Endothelial cell (in vitro differentiated cells): Measurements from ENCODE around the gene ACSL4. TPM values are rescaled to one million over a fixed set of nuclear protein-coding genes. Genes with fewer than 3 reads are reported as not detected.
"Not testable (repeated sequence)": the region's sequence is repeated elsewhere in the genome, so short reads cannot be mapped to it uniquely, and the experiment has no call there.

ENCODE experiments used
- DNase-seq: peaks from one replicate; pipeline ENCODE4 v3.0.0; 2021; ENCODE audit warnings: low spot score
- H3K27ac Mint-ChIP-seq: one replicate; pipeline ENCODE4 v1.8.0; 2021; ENCODE audit warnings: mixed read lengths, inconsistent platforms; ENCODE audit not compliant: unreplicated experiment
- H3K27me3 Mint-ChIP-seq: one replicate; pipeline ENCODE4 v1.8.0; 2021; ENCODE audit warnings: mild to moderate bottlenecking, moderate library complexity, mixed read lengths, inconsistent platforms; ENCODE audit not compliant: unreplicated experiment
- H3K36me3 Mint-ChIP-seq: one replicate; pipeline ENCODE4 v1.8.0; 2021; ENCODE audit warnings: mild to moderate bottlenecking, low read depth, mixed read lengths, inconsistent platforms; ENCODE audit not compliant: unreplicated experiment
- H3K4me1 Mint-ChIP-seq: one replicate; pipeline ENCODE4 v1.8.0; 2021; ENCODE audit warnings: mild to moderate bottlenecking, mixed read lengths, inconsistent platforms; ENCODE audit not compliant: unreplicated experiment
- H3K4me3 Mint-ChIP-seq: one replicate; pipeline ENCODE4 v1.8.0; 2021; ENCODE audit warnings: mild to moderate bottlenecking, mixed read lengths, inconsistent platforms; ENCODE audit not compliant: unreplicated experiment
- H3K9me3 Mint-ChIP-seq: one replicate; pipeline ENCODE4 v1.8.0; 2021; ENCODE audit warnings: mixed read lengths, inconsistent platforms; ENCODE audit not compliant: unreplicated experiment
- total RNA-seq: library from RNA; stranded (reverse); fragmentation: NEBNext Ultra II Directional; extraction: Animal tissue kit (Norgen Biotek cat#: 25700); gene quantifications from one replicate; pipeline ENCODE4 v1.2.1, GENCODE V29; 2021; ENCODE audit not compliant: unreplicated experiment
- TF ChIP-seq, protein P1 (sequence below): fragments of 200-600 bp; sonication (generic); IDR thresholded peaks from one replicate; pipeline ENCODE4 v1.5.0; 2021; ENCODE audit warnings: antibody characterized with exemption; ENCODE audit not compliant: unreplicated experiment

Gene ACSL4
- total RNA-seq, 1 donor from 2014 or later = 33.2 TPM

DNA sequence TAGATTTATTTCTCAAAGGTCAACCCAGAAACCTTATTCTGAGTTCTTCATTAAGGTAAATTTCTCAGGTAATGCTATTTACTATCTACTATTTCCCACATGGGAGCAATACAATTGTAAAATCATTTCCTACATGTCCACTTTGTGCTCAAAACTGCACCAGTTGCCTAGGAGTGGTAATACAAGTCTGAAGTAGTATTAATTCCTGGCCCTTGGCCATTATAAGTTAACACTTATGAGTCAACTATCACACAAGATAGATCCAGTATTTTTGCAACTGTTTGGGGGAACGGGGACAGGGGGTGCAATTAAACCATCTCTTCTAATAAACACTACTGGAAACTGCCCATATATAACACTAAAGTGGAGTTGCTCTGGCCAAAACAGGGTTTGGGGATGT is 48.9 kb downstream of the ACSL4 start:
- no peaks in the 10 kb centered on the region for H3K27me3 Mint-ChIP-seq
- no peak overlapping the region for H3K27ac Mint-ChIP-seq
- no peaks in the 10 kb centered on the region for H3K9me3 Mint-ChIP-seq
- H3K4me1 Mint-ChIP-seq = no peaks in the 10 kb centered on the region
- no peak overlapping the region for H3K4me3 Mint-ChIP-seq
- TF ChIP-seq, protein P1, sequence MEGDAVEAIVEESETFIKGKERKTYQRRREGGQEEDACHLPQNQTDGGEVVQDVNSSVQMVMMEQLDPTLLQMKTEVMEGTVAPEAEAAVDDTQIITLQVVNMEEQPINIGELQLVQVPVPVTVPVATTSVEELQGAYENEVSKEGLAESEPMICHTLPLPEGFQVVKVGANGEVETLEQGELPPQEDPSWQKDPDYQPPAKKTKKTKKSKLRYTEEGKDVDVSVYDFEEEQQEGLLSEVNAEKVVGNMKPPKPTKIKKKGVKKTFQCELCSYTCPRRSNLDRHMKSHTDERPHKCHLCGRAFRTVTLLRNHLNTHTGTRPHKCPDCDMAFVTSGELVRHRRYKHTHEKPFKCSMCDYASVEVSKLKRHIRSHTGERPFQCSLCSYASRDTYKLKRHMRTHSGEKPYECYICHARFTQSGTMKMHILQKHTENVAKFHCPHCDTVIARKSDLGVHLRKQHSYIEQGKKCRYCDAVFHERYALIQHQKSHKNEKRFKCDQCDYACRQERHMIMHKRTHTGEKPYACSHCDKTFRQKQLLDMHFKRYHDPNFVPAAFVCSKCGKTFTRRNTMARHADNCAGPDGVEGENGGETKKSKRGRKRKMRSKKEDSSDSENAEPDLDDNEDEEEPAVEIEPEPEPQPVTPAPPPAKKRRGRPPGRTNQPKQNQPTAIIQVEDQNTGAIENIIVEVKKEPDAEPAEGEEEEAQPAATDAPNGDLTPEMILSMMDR = no peak
- H3K36me3 Mint-ChIP-seq = no peaks in the 10 kb centered on the region
- DNase-seq = no peak

DNA sequence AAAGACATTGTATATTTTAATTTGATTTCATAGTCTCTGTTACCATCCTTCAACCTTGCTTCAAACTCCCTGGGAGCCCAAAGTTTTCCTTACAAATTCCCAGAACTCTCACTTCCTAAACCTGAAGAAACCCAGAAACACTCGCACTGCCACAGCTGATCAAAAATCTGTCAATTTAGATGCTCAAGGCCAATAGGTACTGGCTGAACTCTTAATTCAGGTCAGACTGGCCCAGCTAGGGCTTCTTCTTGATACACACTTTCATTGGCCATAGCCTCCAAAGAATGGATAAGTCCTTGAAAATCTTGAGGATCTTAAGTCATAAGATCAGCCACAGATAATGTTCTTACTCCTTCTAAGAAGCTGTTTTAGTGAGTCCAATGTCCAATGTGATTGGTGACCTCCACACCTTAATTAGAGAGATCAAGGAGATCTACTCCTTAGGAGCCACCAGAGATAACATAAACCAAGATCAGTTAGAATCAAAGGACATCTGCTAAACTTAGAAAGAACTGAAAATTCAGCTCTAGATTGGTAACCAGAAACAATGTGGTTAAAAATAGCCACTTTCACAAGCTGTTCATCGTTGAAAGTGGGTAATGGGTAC is 51.5 kb downstream of the ACSL4 start:
- Mint-ChIP-seq H3K9me3 (no peaks in the 10 kb centered on the region), H3K36me3 (no peaks in the 10 kb centered on the region), H3K4me3 (no peak overlapping the region), H3K27me3 (no peaks in the 10 kb centered on the region), H3K4me1 (no peaks in the 10 kb centered on the region), H3K27ac (no peak overlapping the region)
- TF ChIP-seq, protein P1 = no peak
- DNase-seq = no peak

DNA sequence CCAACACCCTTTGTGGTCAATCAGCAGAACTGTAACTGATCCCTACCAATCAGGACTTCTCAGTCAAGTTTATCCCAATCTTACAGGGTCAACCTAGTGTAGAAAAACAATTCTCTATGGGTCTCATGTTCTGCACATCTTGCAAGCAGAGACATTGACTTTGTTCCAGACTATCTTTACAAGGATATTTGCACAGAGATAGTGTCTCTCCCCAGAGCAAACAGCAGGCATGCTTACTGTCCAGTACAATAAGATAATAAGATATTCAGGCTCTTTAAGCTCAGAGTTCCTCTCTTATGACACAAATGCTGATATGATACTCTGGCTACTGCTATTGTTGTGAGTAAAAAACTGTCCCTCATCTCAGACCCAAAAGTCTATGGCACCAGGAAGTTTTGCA is 53.2 kb downstream of the ACSL4 start:
- Mint-ChIP-seq H3K4me1 (no peaks in the 10 kb centered on the region), H3K36me3 (peaks cover 2% of the 10 kb centered on the region), H3K4me3 (no peak overlapping the region), H3K9me3 (no peaks in the 10 kb centered on the region), H3K27ac (no peak overlapping the region), H3K27me3 (no peaks in the 10 kb centered on the region)
- DNase-seq = no peak
- TF ChIP-seq, protein P1 = no peak

DNA sequence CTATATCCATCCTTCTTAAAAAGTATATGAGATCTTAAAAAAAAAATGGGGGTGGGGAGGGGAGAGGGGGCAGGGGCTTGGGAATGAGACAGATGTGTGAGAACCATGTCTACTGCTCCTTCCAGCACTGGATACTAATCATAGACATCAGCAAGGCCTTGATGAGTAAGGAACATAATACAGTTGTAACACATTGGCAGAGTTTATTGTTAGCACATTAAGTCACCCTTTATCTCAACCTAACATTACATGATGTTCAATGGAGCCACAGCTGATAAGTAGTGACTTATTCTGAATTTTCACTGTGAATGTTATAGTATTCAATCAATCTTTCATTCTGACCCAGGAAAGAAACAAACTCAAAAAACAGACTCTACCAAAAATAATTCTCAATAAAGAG is 60.8 kb downstream of the ACSL4 start:
- Mint-ChIP-seq H3K4me1 (no peaks in the 10 kb centered on the region), H3K4me3 (no peak overlapping the region), H3K36me3 (peaks cover 15% of the 10 kb centered on the region), H3K9me3 (no peaks in the 10 kb centered on the region), H3K27ac (no peak overlapping the region), H3K27me3 (no peaks in the 10 kb centered on the region)
- TF ChIP-seq, protein P1 = no peak
- no peak for DNase-seq

DNA sequence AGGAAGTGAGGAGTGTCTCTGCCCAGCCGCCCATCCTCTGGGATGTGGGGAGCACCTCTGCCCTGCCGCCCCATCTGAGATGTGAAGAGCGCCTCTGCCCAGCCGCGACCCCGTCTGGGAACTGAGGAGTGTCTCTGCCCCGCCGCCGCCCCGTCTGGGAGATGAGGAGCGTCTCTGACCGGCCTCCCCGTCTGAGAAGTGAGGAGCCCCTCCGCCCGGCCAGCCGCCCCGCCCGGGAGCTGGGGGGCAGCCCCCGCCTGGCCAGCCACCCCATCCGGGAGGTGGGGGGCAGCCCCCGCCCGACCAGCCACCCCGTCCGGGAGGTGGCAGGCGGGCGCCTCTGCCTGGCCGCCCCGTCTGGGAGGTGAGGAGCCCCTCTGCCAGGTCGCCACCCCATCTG is 61.9 kb downstream of the ACSL4 start:
- H3K9me3 Mint-ChIP-seq, H3K4me3 Mint-ChIP-seq: not testable (repeated sequence)
- H3K36me3 Mint-ChIP-seq = peaks cover 15% of the 10 kb centered on the region

DNA sequence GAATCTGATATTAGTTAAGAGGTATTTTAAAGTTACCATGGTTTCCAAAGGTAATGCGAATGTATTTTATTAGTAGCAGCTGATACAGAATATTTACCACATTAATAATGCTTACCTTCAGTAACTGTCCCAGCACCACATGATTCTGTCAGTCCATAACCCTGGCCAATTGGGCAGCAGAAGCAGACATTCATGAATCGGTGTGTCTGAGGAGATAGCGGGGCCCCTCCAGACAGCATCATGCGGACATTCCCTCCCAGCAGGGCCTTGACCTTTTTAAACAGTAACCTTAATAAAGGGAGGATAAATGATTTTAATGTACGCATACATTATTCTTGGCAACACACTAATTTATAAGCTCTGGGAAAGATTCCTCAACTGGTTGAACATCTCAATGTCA is 65.1 kb downstream of the ACSL4 start:
- Mint-ChIP-seq H3K4me1 (no peaks in the 10 kb centered on the region), H3K27me3 (no peaks in the 10 kb centered on the region), H3K36me3 (peaks cover 17% of the 10 kb centered on the region), H3K4me3 (no peak overlapping the region), H3K9me3 (no peaks in the 10 kb centered on the region), H3K27ac (no peak overlapping the region)
- TF ChIP-seq, protein P1 = no peak
- DNase-seq = no peak

More for the DNA sequence above, 61.9 kb downstream of the ACSL4 start:
- H3K27ac Mint-ChIP-seq, H3K4me1 Mint-ChIP-seq, H3K27me3 Mint-ChIP-seq, DNase-seq: not testable (repeated sequence)
